Purkinje cell (primary cell): ENCODE data around the gene VPS37C. TPM values are rescaled to one million over a fixed set of nuclear protein-coding genes. Genes with fewer than 3 reads are reported as not detected.

ENCODE experiments used
- polyA plus RNA-seq: library from polyadenylated mRNA; unstranded; fragments of >200 nt; fragmentation: Nextera tagmentation; gene quantifications from 2 replicates; pipeline ENCODE4 v1.2.1, GENCODE V29; 2014

Gene VPS37C
- polyA plus RNA-seq = 1.6 and 1.7 TPM in 2 replicates

GRCh38 chr11:61161190-61162091, at the start of gene VPS37C:
VPS37C (minus strand) TSS chr11:61161426; CDS start chr11:61138829, 22,597 bp downstream.

GRCh38 chr11:61202950-61203746, 41.9 kb upstream of the VPS37C start, which contains the start of gene PGA3:
PGA3 (plus strand) TSS chr11:61203515; CDS start chr11:61203565, 50 bp downstream.

Other genes with a start within 250 kb of the VPS37C start
- 14.8 and 30.2 TPM in 2 replicates for gene TMEM109, start 247.3 kb downstream of the VPS37C start, polyA plus RNA-seq
- 44.5 and 82.8 TPM in 2 replicates for gene TMEM132A, start 237.0 kb downstream of the VPS37C start, polyA plus RNA-seq
- gene SLC15A3, start 209.2 kb downstream of the VPS37C start, polyA plus RNA-seq = 0.83 TPM in 1 of 2 replicates, not detected in the other
- not detected in 2 replicates for gene CD6, start 189.7 kb downstream of the VPS37C start, polyA plus RNA-seq
- gene CD5, start 58.9 kb downstream of the VPS37C start, polyA plus RNA-seq = not detected in 2 replicates
- gene PGA3, start 42.1 kb upstream of the VPS37C start, polyA plus RNA-seq = not detected in 2 replicates
- gene PGA4, start 60.9 kb upstream of the VPS37C start, polyA plus RNA-seq = not detected in 2 replicates
- not detected in 2 replicates for gene PGA5, start 79.7 kb upstream of the VPS37C start, polyA plus RNA-seq
- not detected in 2 replicates for gene VWCE, start 133.9 kb upstream of the VPS37C start, polyA plus RNA-seq
- gene DDB1, start 171.7 kb upstream of the VPS37C start, polyA plus RNA-seq = 47.9 and 53.9 TPM in 2 replicates
- gene TKFC, start 171.8 kb upstream of the VPS37C start, polyA plus RNA-seq = 1.8 and 11.6 TPM in 2 replicates
- gene CYB561A3, start 200.5 kb upstream of the VPS37C start, polyA plus RNA-seq = 1.8 and 2.4 TPM in 2 replicates
- 65.8 and 67.2 TPM in 2 replicates for gene TMEM138, start 200.9 kb upstream of the VPS37C start, polyA plus RNA-seq
- gene TMEM216, start 231.2 kb upstream of the VPS37C start, polyA plus RNA-seq = 7.4 and 11.2 TPM in 2 replicates